HG03439 (cell line): ENCODE measurements around the gene USHBP1.

Experiments
- ATAC-seq: cut with Tn5 transposase; IDR thresholded peaks from one replicate; pipeline ENCODE4 v1.9.1; 2021; ENCODE audit warnings: mild to moderate bottlenecking, moderate library complexity; ENCODE audit not compliant: unreplicated experiment

The USHBP1 gene

DNA sequence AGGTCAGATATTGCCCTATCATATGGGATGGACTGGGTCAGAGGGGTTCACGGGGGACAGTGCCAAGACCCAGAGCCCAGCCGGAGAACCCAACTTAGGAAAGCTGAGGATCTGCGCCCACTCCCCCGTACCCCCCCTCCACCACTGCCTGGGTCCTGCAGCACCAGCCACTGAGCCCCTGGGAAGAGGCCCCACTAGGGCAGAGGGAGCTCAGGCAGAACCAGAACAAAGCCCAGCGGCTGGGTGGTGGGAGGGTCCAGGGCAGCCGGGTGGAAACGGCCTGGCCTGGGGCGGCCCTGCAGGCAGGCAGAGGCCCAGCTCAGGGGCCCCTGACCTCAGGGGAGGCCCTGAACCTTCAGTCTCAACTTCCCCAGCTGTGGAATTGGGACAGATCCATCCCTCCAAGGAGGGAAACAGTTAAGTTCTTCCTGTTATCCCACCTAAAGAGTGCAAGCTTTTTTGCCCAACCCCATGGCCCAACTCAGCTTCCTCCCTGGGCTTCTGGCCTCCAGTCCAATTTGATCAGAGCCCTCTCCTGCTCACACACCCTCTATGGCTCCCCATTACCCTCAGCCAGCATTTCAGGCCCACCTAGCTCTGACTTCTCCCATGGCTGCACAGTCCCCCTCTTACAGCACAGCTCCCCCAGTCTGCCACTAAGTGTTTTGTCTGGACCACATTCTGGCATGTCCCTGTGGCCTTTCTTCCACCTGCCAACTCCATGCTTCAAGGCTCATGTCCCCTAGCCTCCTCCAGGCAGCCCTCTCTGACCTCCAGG is 21.9 kb downstream of the USHBP1 start:
- ATAC-seq = no peak

DNA sequence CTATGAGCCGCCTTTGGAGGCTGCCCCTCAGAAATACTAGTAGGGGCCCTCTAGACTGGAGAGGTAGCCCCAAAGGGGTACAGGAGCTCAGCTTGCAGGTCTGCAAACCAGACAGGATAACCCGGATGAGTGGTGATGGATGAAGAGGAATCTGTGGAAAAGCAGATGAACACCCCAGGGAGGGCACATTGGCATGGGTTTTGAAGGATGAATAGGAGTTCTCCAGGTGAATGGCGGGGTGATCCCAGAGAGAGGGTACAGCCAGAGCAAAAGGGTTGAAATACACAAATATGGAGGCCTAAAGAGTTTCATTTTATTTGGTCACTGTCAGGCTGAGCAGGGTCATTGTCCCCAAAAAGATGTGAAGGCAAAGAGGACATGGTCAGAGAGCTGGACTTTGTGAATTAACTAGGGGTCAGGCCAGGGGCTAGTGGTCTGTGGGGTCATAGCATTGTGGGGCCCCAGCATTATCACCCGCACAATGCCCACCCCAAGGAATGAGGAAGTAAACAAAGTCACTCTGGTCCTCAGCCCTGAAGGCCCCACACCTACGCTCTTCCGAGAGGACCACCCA is 23.6 kb downstream of the USHBP1 start:
- ATAC-seq = no peak

DNA sequence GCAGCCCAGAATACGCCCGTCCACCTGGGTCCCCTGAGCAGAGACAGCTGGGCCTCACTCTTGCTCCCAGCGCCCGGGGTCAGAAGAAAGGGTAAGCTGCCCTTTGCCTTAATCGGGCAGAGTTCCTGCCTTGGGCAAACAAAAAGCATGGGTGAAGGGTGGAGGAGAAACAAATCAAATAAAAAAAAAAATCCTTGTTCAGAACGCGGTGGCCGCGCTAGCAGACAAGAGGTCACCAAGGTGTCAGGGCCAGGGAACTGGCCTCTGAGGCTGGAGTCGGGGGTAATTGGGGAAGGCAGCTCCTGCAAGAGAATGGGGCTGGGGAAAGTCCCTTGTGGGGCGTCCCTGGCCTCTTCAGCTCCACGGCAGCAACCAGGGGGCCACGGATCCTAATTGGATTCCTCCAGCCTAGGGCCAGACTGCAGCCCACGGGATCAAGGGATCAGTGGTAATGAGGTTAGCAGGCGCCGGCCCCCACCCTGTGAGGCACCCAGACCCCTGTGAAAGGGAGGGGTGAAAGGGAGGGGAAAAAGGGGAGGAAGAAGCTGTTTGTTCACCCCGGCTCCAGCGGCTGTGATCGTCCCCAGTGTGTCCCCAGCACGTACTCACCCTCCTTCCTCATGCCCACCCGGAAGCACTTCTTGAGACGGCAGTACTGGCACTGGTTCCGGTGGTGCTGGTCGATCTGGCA is 24.3 kb downstream of the USHBP1 start:
- no peak for ATAC-seq

DNA sequence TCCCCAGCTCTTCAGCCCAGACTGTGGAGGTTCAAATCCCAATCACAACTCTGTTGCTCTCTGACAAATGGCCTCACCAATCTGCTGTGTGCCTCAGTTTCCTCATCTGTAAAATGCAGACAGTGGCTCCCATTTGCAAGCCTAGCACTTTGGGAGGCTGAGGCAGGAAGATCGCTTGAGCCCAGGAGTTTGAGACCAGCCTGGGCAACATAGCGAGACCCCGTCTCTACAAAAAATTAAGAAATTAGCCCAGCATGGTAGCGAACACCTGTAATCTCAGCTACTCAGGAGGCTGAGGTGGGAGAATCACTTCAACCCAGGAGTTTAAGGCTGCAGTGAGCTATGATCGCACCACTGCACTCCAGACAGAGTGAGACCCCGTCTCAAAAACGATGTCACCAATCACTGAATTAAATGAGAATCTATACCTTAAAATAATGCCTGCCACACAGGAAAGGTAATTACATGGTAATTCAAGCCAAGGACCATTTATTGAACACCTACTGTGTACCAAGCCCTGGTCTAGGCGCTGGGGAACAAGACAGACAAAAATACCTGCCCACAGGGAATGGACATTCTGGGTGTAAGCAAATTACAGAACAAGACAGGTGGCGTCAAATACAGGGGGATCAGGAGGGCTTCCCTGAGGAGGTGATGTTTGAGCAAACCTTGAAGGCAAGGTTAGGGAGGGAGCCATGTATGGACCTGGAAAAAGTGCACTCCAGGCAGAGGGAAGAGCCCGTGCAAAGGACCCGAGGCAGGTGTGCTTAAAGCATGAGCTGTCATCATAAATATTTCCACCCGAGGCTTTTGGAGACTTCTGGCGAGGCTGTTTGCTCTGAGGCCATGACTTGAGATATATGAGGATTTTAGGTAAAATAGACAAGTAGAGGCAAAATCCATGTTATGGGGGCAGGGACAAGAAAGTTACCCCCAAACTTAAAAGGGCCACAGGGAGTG is 26.5 kb downstream of the USHBP1 start:
- no peak for ATAC-seq

DNA sequence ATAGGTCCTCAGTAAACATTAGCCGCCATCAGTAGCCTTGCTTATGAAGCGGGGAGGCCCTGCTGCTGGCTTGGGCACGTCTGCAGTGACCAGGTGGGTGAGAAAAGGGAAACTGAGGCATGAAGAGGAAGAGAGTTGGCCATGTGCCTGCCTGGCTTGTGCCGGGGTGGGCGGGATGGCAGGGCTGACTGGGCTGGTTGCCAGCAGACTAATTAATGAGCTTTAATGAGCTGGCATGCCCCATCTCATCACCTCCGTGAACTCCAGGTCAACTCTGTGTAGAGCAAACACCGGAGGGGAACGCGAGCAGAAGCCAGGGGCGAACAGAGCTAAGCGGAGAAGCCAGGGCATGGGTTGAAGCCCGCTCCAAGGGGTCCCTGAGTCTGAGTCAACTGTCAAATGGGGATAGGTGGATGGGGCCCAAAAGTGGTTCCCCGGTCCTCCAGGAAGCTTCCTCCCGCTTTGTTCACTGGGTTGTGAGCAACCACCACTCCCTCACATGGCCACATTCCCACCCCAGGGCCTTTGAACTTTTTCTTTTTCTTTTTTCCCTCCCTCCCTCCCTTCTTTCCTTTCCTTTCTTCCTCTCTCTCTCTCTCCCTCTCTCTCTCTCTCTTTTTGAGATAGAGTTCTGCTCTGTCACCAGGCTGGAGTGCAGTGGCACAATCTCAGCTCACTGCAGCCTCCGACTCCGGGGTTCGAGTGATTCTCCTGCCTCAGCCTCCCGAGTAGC is 27.6 kb downstream of the USHBP1 start:
- no peak for ATAC-seq

DNA sequence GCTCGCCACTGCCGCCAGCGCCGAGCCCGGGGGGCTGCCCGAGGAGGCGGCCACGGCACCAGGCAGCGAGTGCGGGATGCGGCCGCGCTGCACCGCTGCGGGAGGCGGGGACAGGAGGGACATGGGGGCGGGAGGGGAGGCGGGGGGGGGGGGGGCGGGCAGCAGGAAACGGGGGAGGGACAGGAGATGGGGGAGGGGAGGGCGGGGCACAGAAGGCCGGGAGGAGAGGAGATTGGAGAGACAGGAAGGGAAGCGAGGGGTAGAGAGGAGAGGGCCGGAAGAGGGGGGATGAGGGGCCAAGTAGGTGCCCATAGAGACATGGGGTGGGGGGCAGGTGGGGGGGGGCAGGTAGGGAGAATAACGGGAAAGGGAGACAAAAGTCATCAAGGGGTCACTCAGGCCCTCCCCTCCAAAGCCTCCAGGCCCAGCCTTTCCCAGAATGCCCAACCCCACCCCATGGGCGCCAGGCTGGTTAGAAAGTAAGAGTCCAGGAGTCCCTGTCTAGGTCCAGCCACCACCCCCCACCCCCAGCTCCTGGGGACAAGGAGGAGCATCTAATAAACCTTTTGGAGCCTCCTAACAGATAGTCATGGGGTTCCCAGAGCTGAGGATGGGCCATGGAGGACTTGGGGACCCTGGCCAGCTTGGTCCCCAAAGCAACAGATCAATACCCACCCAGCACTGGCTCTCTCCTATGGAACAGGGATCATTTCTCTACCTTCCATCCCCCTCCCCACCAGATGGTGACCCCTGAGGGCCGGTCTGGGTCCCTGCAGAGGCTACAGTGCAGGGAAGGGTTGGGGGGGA is 28.4 kb downstream of the USHBP1 start:
- ATAC-seq = no peak

DNA sequence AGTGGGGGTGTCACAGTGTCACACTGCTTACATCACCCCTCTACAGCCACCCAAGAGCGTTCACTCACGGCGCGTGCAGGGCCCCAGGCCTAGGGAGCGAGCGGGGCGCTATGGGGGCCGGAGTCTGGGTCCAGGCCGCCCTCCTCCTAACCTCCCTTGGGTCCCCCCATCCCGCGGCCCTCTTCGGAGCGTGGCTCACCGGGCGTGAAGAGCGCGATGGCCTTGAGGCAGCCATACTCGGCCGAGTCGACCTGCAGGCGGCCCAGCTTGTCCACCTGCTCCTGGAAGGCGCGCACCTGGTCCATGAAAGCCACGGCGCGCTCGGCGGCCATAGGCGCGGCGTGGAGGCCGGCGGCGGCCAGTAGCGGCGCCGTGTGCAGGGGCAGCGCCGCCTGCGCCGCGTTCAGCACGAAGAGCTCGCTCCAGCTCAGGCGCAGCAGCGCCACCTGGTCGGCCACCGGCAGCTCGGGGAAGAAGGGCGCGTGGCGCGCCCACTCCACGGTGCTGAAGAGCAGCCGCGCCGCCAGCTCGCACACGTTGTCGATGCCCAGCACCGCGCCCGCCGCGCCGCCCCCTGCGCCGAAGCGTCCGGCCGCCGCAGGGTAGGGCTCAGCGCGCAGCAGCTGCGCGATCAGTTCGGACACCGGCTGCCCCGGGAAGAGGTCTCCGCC is 29.1 kb downstream of the USHBP1 start:
- ATAC-seq = peak; percentile 60

DNA sequence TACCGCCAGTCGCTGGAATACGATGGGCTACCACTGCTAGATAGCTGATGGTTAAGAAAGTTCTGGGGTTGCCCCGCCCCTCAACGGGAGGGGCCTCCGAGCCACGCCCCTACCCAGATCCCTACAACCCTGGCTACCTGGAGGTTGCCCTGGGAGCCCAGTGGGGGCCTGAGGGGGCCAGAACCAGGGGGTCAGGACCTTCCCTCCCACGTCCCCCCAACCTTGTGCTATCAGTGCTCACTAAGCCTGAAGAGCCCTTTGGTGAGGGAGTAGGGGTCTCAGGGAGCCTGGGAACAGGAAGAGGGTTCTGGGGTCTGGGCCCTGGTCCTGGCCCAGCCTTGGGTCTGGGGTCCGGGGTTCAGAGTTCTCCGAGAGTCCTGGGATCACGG is 29.6 kb downstream of the USHBP1 start:
- peak; percentile 54 for ATAC-seq

DNA sequence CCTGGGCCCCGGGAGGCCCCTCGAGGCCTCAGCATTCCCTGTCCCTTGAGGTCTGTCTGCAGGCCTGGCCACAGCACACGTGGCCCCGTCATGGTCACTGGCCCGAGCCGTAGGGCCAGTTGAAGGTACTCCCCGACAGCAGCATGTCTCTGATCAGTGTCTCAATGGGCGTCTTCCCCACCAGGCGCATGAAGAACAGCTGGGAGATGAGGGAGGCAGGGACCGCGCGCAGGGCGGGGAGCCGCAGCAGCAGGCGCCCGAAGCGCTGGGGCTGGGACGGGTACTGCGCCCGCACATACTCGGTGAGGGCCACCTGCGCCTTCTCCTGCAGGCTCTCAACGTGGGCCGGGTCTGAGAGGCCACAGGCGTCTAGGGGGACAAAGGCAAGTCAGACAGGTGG is 32.3 kb downstream of the USHBP1 start:
- no peak for ATAC-seq

DNA sequence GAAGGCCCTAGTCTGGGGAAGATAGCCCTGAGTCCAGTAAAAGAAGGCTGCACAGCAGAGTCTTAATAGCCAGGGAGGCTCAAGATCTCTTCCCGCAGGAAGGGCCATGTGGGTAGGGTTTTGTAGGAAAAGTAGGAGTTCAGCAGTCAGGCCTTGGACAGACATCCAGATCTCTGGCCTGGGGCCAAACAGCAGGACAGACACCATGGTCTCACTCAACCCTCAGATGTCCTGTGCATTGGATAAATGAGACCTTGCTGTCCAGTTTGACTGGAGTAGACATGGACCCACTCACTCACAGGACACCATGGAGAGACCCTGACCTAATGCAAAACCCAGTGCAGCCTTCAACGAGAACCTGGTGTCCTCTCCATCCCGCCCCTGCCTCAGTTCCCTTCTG is 34.7 kb downstream of the USHBP1 start:
- ATAC-seq = no peak

DNA sequence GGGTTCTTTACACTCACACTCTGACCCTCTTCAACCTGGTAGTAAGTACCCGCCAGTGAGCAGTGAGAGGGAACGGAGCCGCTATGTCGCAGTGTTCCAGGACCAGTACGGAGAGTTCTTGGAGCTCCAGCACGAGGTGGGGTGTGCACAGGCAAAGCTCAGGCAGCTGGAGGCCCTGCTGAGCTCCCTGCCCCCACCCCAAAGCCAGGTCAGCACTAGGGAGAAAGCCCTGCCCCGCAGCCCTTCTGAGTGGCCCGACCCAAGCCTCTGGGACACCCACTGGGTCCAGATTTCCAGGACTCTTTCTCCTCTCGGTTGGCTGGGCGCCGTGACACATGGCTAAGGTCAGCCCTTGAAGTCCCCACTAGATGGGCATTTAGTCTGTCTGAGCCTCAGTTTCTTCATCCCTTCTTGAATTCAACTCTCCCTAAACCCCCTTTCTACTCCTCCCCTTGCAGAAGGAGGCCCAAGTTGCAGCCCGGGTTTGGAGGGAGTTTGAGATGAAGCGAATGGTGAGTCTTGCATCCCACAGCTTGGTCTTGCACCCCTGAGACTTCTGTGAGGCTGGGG is 36.7 kb downstream of the USHBP1 start:
- no peak for ATAC-seq

DNA sequence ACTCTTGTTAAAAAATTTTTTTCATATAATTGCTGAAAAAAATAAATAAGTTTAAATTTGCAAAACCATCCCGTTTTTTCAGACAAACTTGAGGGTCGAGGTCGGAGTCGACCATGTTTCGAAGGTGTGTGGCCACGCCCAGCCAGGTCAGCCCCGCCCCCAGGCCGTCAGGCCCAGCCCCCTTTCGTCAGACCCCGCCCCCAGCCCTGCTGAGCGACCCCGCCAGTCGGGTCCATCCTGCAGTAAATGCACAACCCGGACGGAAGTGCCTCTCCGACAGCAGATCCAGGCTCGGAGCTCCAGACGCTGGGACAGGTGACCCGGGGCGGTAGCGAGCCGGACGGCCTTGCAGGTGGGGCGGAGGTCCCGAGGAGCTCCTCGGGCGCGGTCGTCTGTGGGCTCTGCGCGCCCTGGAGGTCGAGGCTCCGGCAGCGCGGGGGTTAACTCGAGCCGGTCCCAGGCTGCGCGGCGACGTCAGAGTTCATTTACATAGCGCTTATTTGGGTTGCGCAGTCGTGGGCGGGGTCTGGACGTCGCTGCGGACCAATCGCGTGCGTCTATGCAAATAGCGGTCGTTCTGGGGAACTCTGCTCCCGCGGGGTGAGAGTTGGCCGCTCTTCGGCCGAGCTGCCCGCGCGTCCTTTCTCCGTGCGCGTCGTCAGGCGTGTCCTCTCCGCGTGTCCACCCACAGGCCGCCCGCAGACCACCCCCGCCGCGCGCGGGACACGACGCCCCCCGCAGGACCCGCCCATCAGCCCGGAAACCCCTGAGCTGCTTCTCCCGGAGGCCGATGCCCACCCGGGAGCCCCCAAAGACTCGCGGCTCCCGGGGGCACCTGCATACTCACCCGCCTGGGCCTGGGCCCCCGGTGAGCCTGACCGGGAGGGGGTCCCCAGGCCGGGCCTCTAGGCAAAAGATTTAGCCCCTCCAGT is 38.3 kb downstream of the USHBP1 start, which contains the start of gene OCEL1:
Gene OCEL1 (plus strand): TSS at position 225 of the 932 bp plus-strand sequence. CDS start 22 bp downstream, at position 247.
- peak; percentile 90 for ATAC-seq

DNA sequence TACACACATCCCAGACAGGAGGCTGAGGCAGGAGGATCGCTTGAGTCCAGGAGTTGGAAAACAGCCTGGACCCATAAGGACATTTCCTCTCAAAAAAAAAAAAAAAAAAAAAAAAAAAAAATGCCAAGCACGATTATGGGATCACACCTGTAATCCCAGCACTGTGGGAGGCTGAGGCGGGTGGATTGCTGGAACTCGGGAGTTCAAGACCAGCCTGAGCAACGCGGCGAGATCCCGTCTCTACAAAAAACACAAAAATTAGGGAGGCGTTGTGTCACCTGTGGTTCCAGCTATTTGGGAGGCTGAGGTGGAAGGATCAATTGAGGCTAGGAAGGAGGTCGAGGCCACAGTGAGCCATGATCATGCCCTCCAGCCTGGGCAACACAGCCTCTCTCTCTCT is 39.5 kb downstream of the USHBP1 start:
- ATAC-seq = no peak

DNA sequence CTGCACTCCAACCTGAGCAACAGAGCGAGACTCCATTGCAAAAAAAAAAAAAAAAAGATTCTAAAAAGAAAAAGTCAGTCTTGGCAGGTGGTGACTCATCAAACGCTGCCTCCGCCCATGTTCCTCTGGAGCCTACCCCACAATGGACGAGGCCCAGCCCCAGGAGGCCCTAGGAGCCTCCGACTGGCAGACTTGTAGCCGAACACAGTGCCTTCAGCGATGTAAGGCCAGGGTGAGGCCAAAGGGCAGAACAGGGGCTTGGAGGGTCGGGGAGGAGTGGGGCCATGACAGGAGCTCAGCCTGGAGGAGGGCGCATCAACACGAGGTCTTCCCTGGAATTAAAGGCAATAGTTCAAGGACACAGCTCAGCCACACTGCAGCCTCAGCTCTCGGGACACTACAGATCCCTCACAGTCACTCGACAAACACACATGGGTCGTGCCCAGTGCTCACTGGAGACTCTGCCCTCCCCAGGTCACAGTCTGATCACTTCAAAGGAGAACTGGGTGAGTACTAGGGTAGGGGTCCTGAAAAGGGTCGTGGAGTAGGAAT is 44.3 kb downstream of the USHBP1 start:
- no peak for ATAC-seq

DNA sequence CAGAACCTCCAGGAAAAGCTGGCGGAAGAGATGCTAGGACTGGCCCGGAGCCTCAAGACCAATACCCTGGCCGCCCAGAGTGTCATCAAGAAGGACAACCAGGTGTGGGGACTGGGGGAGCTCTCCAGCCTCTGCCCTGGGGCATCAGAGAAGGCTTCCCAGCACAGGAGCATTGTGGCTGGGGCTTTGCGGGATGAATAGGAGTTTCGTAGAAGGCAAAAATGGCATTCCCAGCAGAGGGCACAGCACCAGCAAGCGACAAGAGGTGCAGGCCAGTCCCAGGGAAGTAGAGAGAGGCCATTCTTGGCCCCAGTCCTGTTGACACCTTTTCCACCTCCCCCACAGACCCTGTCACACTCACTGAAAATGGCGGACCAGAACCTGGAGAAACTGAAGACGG is 45.3 kb downstream of the USHBP1 start:
- no peak for ATAC-seq

DNA sequence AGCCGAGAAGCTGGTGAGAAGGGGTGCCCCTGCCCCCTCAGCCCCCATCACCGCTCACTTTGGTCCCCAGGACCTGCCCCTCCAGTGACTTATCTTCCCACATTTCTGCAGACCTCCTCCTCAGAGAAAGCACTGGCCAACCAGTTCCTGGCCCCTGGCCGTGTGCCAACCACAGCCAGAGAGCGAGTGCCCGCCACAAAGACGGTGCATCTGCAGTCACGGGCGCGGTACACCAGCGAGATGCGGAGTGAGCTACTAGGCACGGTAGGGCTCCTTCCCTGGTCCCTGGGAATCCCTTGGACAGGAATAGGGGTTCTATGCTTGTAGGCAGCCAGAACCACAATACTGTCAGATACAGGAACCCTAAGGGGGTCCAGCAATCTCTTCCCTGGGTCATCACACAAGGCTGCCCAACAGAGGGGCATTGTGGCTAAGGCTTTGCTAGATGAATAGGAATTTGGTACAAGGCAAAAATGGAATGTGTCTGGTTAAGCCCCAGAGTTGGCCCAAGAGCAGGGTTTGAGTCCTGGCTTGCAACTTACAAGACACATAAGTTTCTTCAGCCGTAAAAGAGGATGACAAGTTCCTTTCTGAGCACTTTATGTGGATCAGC is 48.4 kb downstream of the USHBP1 start:
- ATAC-seq = no peak
